RPMI8226 (cell line): ENCODE measurements around the gene DMXL2.

Source experiments
- DNase-seq: peaks from one replicate; pipeline ENCODE4 v3.0.0-alpha.2; 2015

Gene DMXL2

GRCh38 chr15:51401872-51402517 is 220.6 kb downstream of the DMXL2 start:
- DNase-seq, result peak; percentile 49

DNA sequence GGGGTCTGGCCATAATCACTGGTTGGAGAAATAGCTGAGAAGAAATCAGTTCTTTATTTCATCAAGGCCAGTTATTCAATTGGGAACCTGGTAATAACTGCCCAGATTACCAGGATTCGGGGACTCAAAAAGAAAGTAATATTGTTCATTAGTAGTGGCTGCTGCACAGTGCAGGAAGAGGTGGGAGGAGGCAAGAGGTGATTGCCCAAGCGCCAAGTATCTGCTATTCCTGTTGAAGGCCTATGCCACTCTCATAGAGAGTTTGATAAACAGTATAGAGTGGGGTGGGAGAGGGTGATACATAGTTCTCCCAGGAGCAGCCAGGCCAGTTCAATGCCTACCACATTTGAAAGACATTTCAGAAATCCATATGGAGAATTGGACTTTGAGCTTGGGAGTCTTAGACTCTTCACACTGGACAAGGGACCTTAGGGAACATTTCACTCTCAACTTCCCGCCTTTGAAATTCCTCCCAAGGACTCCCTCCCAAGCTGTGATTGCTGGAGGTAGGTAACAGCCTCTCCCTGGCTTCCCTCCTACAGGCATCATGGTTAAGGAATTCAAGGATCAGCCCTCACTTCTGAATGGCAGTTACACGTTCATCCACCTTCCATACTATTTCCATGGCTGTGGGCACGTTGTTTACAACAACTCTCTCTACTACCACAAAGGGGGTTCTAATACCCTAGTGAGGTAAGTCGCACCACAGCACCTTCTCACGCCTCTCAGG is 221.4 kb downstream of the DMXL2 start:
- DNase-seq, result no peak

- DNase-seq, result no peak
These were observed 223.9 kb downstream of the DMXL2 start for GRCh38 chr15:51398626-51399025.
